HepG2 (cell line): ENCODE results near the gene ZNF853. TPM values are rescaled to one million over a fixed set of nuclear protein-coding genes. Genes with fewer than 3 reads are reported as not detected.

Source experiments
- ATAC-seq: fragments of 200-7000 bp; cut with Tn5 transposase; 3 replicates; pipeline ENCODE4 v1.9.1; 2020; ENCODE audit warnings: mild to moderate bottlenecking, moderate library complexity
- BruUV-seq: library from RNA; stranded (reverse); fragments of 400-500 nt; replicated peaks from 2 replicates; lab custom pipeline; 2021; lab: Mats Ljungman, UMichigan
- CTCF ChIA-PET: fragments of 300-600 bp; formaldehyde crosslinking; extraction: SDS; loops from one replicate; lab custom pipeline; 2021; ENCODE audit warnings: low total read pairs, inconsistent platforms, low intra/inter-chr PET ratio; lab: Yijun Ruan, JAX
- POLR2A ChIA-PET: fragments of 350-600 bp; sonication (Branson Sonifier 250); formaldehyde crosslinking; loops from one replicate; lab custom pipeline; 2020; ENCODE audit warnings: antibody characterized with exemption, inconsistent platforms; lab: Yijun Ruan, JAX
- DNase-seq: peaks from one replicate; pipeline ENCODE4 v3.0.0-alpha.2; 2015; ENCODE audit warnings: low spot score
- FAIRE-seq: peaks from 3 replicates; lab custom pipeline; 2011; peaks lifted over from hg19 to GRCh38; lab: Jason Lieb, UNC
- H2AFZ ChIP-seq: one replicate; pipeline ENCODE4 v1.6.1; 2011; ENCODE audit warnings: low read length, inconsistent platforms
- H3K27ac ChIP-seq: fragments of 300-600 bp; 3 replicates; pipeline ENCODE4 v1.8.0; 2011; ENCODE audit warnings: mixed run types, mild to moderate bottlenecking, mixed read lengths, low read length, inconsistent platforms; ENCODE audit not compliant: insufficient read depth; ENCODE audit errors: extremely low read length
- H3K27me3 ChIP-seq, 2 experiments: fragments of 200-600 bp in 1 of 2; 2 replicates in 1 of 2; 3 replicates in 1 of 2; pipeline versions ENCODE4 v1.6.0 to v1.8.0; 2011; ENCODE audit warnings: low read length in 2 of 2, mild to moderate bottlenecking in 2 of 2, moderate library complexity in 2 of 2, inconsistent platforms in 1 of 2; ENCODE audit not compliant: insufficient read depth in 2 of 2, control insufficient read depth in 1 of 2
- H3K36me3 ChIP-seq, 2 experiments: fragments of 200-600 bp in 1 of 2; replicated peaks in 1 of 2; 2 replicates in 1 of 2; 3 replicates in 1 of 2; pipeline versions ENCODE4 v1.5.1 to v1.8.0; 2011; ENCODE audit warnings: low read length in 2 of 2, inconsistent platforms in 1 of 2; ENCODE audit not compliant: insufficient read depth in 2 of 2, control insufficient read depth in 1 of 2
- H3K4me1 ChIP-seq: 2 replicates; pipeline ENCODE4 v1.5.1; 2012; ENCODE audit warnings: low read length, inconsistent platforms; ENCODE audit not compliant: insufficient read depth
- H3K4me2 ChIP-seq: 2 replicates; pipeline ENCODE4 v1.6.0; 2011; ENCODE audit warnings: low read depth, low read length, inconsistent platforms
- H3K4me3 ChIP-seq, 3 experiments: fragments of 200-600 bp in 1 of 3; sonication (generic), shearing (Covaris generic) in 1 of 3; replicated peaks in 1 of 3; 2 replicates each; pipeline ENCODE4 v1.5.1; 2011 to 2016; ENCODE audit warnings: low read length in 3 of 3, inconsistent platforms in 2 of 3, low read depth in 2 of 3, mild to moderate bottlenecking in 2 of 3, control low read depth in 1 of 3, mixed read lengths in 1 of 3; ENCODE audit not compliant: insufficient read depth in 1 of 3
- H3K79me2 ChIP-seq: one replicate; pipeline ENCODE4 v1.6.1; 2011; ENCODE audit warnings: low read length, inconsistent platforms; ENCODE audit not compliant: insufficient read depth
- H3K9ac ChIP-seq: 2 replicates; pipeline ENCODE4 v1.6.0; 2011; ENCODE audit warnings: mild to moderate bottlenecking, low read depth, low read length, inconsistent platforms; ENCODE audit not compliant: insufficient read depth
- H3K9me3 ChIP-seq: 2 replicates; pipeline ENCODE4 v1.5.1; 2012; ENCODE audit warnings: mild to moderate bottlenecking, low read length
- H4K20me1 ChIP-seq: 2 replicates; pipeline ENCODE4 v1.6.0; 2011; ENCODE audit warnings: inconsistent platforms, mild to moderate bottlenecking, low read length, moderate library complexity; ENCODE audit not compliant: insufficient read depth
- AKAP8 ChIP-seq: sonication (generic); formaldehyde crosslinking; IDR thresholded peaks from 2 replicates; pipeline ENCODE4 v1.5.1; 2020; ENCODE audit warnings: mild to moderate bottlenecking, missing genetic modification reagents
- ARNTL ChIP-seq: sonication (generic); formaldehyde crosslinking; IDR thresholded peaks from 2 replicates; pipeline ENCODE4 v1.4.0; 2020; ENCODE audit warnings: mild to moderate bottlenecking, missing genetic modification reagents
- CBX2 ChIP-seq, 2 experiments: fragments of 200-600 bp in 1 of 2; sonication (generic); formaldehyde crosslinking in 1 of 2; IDR thresholded peaks; 2 replicates each; pipeline versions ENCODE4 v1.7.0 to v1.8.1; 2018 to 2022; ENCODE audit warnings: low read depth in 2 of 2, low read length in 1 of 2, mild to moderate bottlenecking in 1 of 2, missing genetic modification reagents in 1 of 2
- FOSL1 ChIP-seq: sonication (generic); formaldehyde crosslinking; IDR thresholded peaks from 2 replicates; pipeline ENCODE4 v1.9.0; 2021; ENCODE audit warnings: missing genetic modification reagents, borderline replicate concordance
- HMG20A ChIP-seq: IDR thresholded peaks from 2 replicates; pipeline ENCODE4 v1.6.1; 2016; ENCODE audit warnings: borderline replicate concordance
- HOXA3 ChIP-seq: sonication (generic); formaldehyde crosslinking; IDR thresholded peaks from 2 replicates; pipeline ENCODE4 v1.5.0; 2020; ENCODE audit warnings: missing genetic modification reagents
- JUN ChIP-seq: sonication (generic); formaldehyde crosslinking; IDR thresholded peaks from 2 replicates; pipeline ENCODE4 v1.4.0; 2020; ENCODE audit warnings: mild to moderate bottlenecking, missing genetic modification reagents
- KAT7 ChIP-seq: IDR thresholded peaks from 2 replicates; pipeline ENCODE4 v1.6.1; 2018; ENCODE audit warnings: borderline replicate concordance, missing compliant biosample characterization
- KDM5A ChIP-seq: fragments of 200-600 bp; sonication (generic); IDR thresholded peaks from 2 replicates; pipeline ENCODE4 v1.7.0; 2018; ENCODE audit warnings: antibody characterized with exemption, mild to moderate bottlenecking, low read length, borderline replicate concordance
- MTA3 ChIP-seq: sonication (generic); formaldehyde crosslinking; IDR thresholded peaks from 2 replicates; pipeline ENCODE4 v1.4.0; 2020; ENCODE audit warnings: missing genetic modification reagents
- NRL ChIP-seq: sonication (generic); formaldehyde crosslinking; IDR thresholded peaks from 2 replicates; pipeline ENCODE4 v1.5.0; 2020; ENCODE audit warnings: missing genetic modification reagents, mild to moderate bottlenecking, moderate library complexity, borderline replicate concordance
- REXO4 ChIP-seq: sonication (generic); formaldehyde crosslinking; IDR thresholded peaks from 2 replicates; pipeline ENCODE4 v1.8.0; 2022; ENCODE audit warnings: missing genetic modification reagents, mild to moderate bottlenecking, borderline replicate concordance
- RFX3 ChIP-seq: IDR thresholded peaks from 2 replicates; pipeline ENCODE4 v1.6.1; 2016; ENCODE audit warnings: missing biosample characterization, missing genetic modification reagents
- SAP130 ChIP-seq: IDR thresholded peaks from 2 replicates; pipeline ENCODE4 v1.6.1; 2016; ENCODE audit warnings: low read depth
- SIN3A ChIP-seq: IDR thresholded peaks from 2 replicates; pipeline ENCODE4 v1.6.1; 2011; ENCODE audit warnings: low read depth, mild to moderate bottlenecking, control low read depth, low read length, borderline replicate concordance
- SUZ12 ChIP-seq: fragments of 150-350 bp; IDR thresholded peaks from 2 replicates; pipeline ENCODE4 v1.6.1; 2014; ENCODE audit warnings: low read depth, low read length
- TFDP2 ChIP-seq: sonication (generic); formaldehyde crosslinking; IDR thresholded peaks from 2 replicates; pipeline ENCODE4 v1.4.0; 2020; ENCODE audit warnings: missing genetic modification reagents
- ZNF329 ChIP-seq: sonication (generic); formaldehyde crosslinking; IDR thresholded peaks from 2 replicates; pipeline ENCODE4 v1.9.0; 2021; ENCODE audit warnings: low read depth, mild to moderate bottlenecking, missing genetic modification reagents
- ZNF512 ChIP-seq: sonication (generic); formaldehyde crosslinking; IDR thresholded peaks from 2 replicates; pipeline ENCODE4 v1.4.0; 2020; ENCODE audit warnings: mild to moderate bottlenecking, missing genetic modification reagents
- ZNF740 ChIP-seq: sonication (generic); formaldehyde crosslinking; IDR thresholded peaks from 2 replicates; pipeline ENCODE4 v1.4.0; 2020; ENCODE audit warnings: missing genetic modification reagents
- WGBS: methylation state at CpG from one replicate; pipeline ENCODE4 v1.1.6; 2017; ENCODE audit warnings: low lambda C conversion rate; 5-methylcytosine and 5-hydroxymethylcytosine counted together
- in situ Hi-C: cut with HindIII; loops from 2 replicates; pipeline ENCODE4 v1.10.0; 2017; ENCODE audit warnings: low pct_unique_long_range_greater_than_20kb; ENCODE audit not compliant: extremely low pct_ligation_motif_present
- intact Hi-C: fragments of 100-400 bp; cut with micrococcal nuclease; formaldehyde crosslinking; loops from one replicate; pipeline ENCODE4 v1.10.0; 2022; ENCODE audit not compliant: unreplicated experiment
- polyA plus RNA-seq, 8 experiments: library from polyadenylated mRNA; depleted of rRNA in 3 of 8; stranded (reverse) in 7 of 8; unstranded in 1 of 8; fragments of >200 nt; fragmentation: Illumina TruSeq in 4 of 8; extraction: Trizol in 4 of 8; gene quantifications; 2 replicates each; pipeline versions ENCODE4 v1.2.1 to v1.2.3, GENCODE V29; 2011 to 2016; ENCODE audit warnings: low read depth in 4 of 8, missing spikeins in 1 of 8, mixed read lengths in 1 of 8; ENCODE audit not compliant: insufficient read depth in 1 of 8
- total RNA-seq, 5 experiments: library from RNA; depleted of rRNA; stranded (reverse); fragments of >200 nt; fragmentation: Illumina TruSeq; extraction: Trizol; gene quantifications; 2 replicates each; pipeline ENCODE4 v1.2.3, GENCODE V29; 2016; ENCODE audit warnings: low read depth in 1 of 5

ZNF853 gene
- total and polyA plus RNA-seq, 2 of the 13 experiments (the other 11 are each of a cell fraction or from before 2014, with no cell fraction given), result 2.1 to 6.2 TPM

- Histone ChIP-seq H4K20me1 (no peaks in the 10 kb centered on the region; the same call in 1 of the 2 replicates), H3K4me1 (no peaks in the 10 kb centered on the region), H3K4me3 (no peak overlapping the region), H3K79me2 (no peaks in the 10 kb centered on the region), H3K9me3 (no peaks in the 10 kb centered on the region), H3K9ac (no peak overlapping the region), H3K27ac (no peak overlapping the region), H2AFZ (no peak overlapping the region), H3K27me3 (no peaks in the 10 kb centered on the region), H3K36me3 (peaks cover 23 to 55% of the 10 kb centered on the region in 2 experiments; a peak in 4 of 5 replicates), H3K4me2 (no peak overlapping the region)
- intact Hi-C loops (no loop called here), in situ Hi-C loops (no loop called here)
- no peak for ATAC-seq
- POLR2A ChIA-PET, result no interaction called here
- BruUV-seq, result no TSS peak
- no peak for FAIRE-seq
- CTCF ChIA-PET, result no interaction called here
- TF ChIP-seq SAP130 (CRISPR knock-in tag) (no peak), JUN (no peak), ZNF512 (CRISPR knock-in tag) (no peak), SIN3A (no peak), ZNF740 (no peak), TFDP2 (no peak), MTA3 (CRISPR knock-in tag) (no peak), KAT7 (CRISPR knock-in tag) (no peak), FOSL1 (CRISPR knock-in tag) (no peak), SUZ12 (no peak), NRL (CRISPR knock-in tag) (no peak), ZNF329 (CRISPR knock-in tag) (no peak), KDM5A (no peak), REXO4 (CRISPR knock-in tag) (no peak), CBX2 (IDR thresholded peaks at IDR 0.05; ENCODE audit: low read depth, low read length) (no peak), CBX2 (CRISPR knock-in tag; IDR thresholded peaks at IDR 0.05; ENCODE audit: low read depth) (no peak), RFX3 (no peak), ARNTL (no peak), HOXA3 (CRISPR knock-in tag) (no peak), AKAP8 (CRISPR knock-in tag) (no peak), HMG20A (CRISPR knock-in tag) (no peak)
- WGBS, result 96% methylated on average over 13 of the region's 15 CpGs
- DNase-seq, result no peak
These were observed 15.3 kb upstream of the ZNF853 start for GRCh38 chr7:6600093-6600492.
